ENCODE measurements around the gene ATP2C2.

ATP2C2 gene

DNA sequence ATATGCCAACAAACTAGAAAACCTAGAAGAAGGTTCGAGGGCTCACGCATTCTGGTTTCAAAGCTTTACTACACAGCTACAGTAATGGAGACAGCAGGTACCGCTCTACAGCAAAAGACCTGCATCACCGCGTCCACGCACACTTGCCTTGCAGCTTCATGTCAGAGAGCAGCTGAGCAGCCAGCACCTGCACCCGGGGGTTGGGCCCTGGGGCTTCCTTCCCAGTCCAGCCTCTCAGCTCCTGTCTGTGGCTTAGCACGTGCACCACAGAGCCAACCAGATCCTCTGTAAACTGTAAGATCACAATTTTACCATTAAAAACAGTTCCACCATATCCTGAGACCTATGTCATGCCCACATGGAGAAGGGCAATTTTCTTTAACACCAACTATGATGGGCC, 120.8 kb downstream of the ATP2C2 start:
- TF ChIP-seq POLR2AphosphoS5 (IDR thresholded peaks at IDR 0.05; ENCODE audit: low read depth): no peak
- no peak for TF ChIP-seq SPI1 (IDR thresholded peaks at IDR 0.05; ENCODE audit: borderline replicate concordance, low read depth)
- TF ChIP-seq GABPA (IDR thresholded peaks at IDR 0.05; ENCODE audit: low read depth): no peak
- TF ChIP-seq, protein P1, sequence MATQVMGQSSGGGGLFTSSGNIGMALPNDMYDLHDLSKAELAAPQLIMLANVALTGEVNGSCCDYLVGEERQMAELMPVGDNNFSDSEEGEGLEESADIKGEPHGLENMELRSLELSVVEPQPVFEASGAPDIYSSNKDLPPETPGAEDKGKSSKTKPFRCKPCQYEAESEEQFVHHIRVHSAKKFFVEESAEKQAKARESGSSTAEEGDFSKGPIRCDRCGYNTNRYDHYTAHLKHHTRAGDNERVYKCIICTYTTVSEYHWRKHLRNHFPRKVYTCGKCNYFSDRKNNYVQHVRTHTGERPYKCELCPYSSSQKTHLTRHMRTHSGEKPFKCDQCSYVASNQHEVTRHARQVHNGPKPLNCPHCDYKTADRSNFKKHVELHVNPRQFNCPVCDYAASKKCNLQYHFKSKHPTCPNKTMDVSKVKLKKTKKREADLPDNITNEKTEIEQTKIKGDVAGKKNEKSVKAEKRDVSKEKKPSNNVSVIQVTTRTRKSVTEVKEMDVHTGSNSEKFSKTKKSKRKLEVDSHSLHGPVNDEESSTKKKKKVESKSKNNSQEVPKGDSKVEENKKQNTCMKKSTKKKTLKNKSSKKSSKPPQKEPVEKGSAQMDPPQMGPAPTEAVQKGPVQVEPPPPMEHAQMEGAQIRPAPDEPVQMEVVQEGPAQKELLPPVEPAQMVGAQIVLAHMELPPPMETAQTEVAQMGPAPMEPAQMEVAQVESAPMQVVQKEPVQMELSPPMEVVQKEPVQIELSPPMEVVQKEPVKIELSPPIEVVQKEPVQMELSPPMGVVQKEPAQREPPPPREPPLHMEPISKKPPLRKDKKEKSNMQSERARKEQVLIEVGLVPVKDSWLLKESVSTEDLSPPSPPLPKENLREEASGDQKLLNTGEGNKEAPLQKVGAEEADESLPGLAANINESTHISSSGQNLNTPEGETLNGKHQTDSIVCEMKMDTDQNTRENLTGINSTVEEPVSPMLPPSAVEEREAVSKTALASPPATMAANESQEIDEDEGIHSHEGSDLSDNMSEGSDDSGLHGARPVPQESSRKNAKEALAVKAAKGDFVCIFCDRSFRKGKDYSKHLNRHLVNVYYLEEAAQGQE (IDR thresholded peaks at IDR 0.05; ENCODE audit: insufficient replicate concordance, low read depth): no peak
- TF ChIP-seq, protein P2, sequence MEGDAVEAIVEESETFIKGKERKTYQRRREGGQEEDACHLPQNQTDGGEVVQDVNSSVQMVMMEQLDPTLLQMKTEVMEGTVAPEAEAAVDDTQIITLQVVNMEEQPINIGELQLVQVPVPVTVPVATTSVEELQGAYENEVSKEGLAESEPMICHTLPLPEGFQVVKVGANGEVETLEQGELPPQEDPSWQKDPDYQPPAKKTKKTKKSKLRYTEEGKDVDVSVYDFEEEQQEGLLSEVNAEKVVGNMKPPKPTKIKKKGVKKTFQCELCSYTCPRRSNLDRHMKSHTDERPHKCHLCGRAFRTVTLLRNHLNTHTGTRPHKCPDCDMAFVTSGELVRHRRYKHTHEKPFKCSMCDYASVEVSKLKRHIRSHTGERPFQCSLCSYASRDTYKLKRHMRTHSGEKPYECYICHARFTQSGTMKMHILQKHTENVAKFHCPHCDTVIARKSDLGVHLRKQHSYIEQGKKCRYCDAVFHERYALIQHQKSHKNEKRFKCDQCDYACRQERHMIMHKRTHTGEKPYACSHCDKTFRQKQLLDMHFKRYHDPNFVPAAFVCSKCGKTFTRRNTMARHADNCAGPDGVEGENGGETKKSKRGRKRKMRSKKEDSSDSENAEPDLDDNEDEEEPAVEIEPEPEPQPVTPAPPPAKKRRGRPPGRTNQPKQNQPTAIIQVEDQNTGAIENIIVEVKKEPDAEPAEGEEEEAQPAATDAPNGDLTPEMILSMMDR (IDR thresholded peaks at IDR 0.05; ENCODE audit: insufficient read depth, low read length): no peak
- Histone ChIP-seq H3K27ac (replicated peaks) (no peak overlapping the region), H3K4me3 (replicated peaks; ENCODE audit: insufficient read depth, low read length) (no peak overlapping the region), H3K27me3 (ENCODE audit: insufficient read depth, poor library complexity, severe bottlenecking) (peaks cover 3% of the 10 kb centered on the region)
- DNase-seq (ENCODE audit: low read depth in 1 of 2, low spot score in 1 of 2): peak in 1 of 2 experiments; percentile 1

DNA sequence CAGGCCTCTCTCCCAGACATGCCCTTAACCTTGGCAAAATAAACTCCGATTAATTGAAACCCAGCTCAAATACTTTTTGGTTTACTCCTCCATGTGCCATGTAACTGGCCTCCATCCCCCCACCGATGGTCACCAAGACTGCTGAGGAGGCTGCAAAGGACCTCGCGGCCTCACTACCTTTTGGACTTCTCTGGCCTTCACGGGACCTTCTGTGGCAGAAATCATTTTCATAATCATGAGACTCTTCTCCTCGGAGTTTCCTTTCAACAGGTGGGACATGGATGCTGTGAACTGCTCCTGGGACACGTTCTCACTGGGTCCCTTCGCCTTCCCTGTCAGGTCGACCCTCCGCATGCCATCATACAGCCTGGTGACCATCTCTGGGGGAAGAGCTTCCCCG, 127.2 kb downstream of the ATP2C2 start:
- DNase-seq (ENCODE audit: low read depth in 1 of 2, low spot score in 1 of 2): no peak
- no peak overlapping the region for H3K27ac ChIP-seq (replicated peaks)
- H3K4me3 ChIP-seq (replicated peaks; ENCODE audit: insufficient read depth, low read length): no peak overlapping the region
- H3K27me3 ChIP-seq (ENCODE audit: insufficient read depth, poor library complexity, severe bottlenecking): peaks cover 3% of the 10 kb centered on the region
- TF ChIP-seq POLR2AphosphoS5 (IDR thresholded peaks at IDR 0.05; ENCODE audit: low read depth): no peak
- no peak for TF ChIP-seq GABPA (IDR thresholded peaks at IDR 0.05; ENCODE audit: low read depth)
- TF ChIP-seq, protein P2 (IDR thresholded peaks at IDR 0.05; ENCODE audit: insufficient read depth, low read length): no peak
- TF ChIP-seq, protein P1 (IDR thresholded peaks at IDR 0.05; ENCODE audit: insufficient replicate concordance, low read depth): no peak

DNA sequence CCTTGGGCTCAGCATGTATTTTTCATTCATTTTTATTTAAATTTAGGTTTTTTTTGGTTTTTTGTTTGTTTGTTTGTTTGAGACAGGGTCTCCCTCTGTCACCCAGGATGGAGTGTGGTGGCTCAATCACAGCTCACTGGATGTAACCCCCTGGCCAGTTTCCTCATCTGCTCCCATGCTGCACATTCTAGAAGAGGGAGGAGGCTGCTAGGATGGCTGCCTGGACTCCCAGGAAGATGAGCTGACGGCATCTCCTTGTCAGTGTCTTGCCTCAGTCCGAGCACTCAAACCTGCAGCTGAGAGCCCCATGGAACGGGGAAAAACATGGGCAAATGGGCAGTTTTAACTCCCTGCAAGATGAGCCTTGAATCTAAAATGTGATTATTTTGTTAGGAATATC, 128.7 kb downstream of the ATP2C2 start:
- TF ChIP-seq, protein P2 (IDR thresholded peaks at IDR 0.05; ENCODE audit: insufficient read depth, low read length): no peak
- TF ChIP-seq POLR2AphosphoS5 (IDR thresholded peaks at IDR 0.05; ENCODE audit: low read depth): no peak
- TF ChIP-seq GABPA (IDR thresholded peaks at IDR 0.05; ENCODE audit: low read depth): no peak
- TF ChIP-seq SPI1 (IDR thresholded peaks at IDR 0.05; ENCODE audit: borderline replicate concordance, low read depth): no peak
- TF ChIP-seq, protein P1 (IDR thresholded peaks at IDR 0.05; ENCODE audit: insufficient replicate concordance, low read depth): no peak
- peaks cover 3% of the 10 kb centered on the region for H3K27me3 ChIP-seq (ENCODE audit: insufficient read depth, poor library complexity, severe bottlenecking)
- no peak for DNase-seq (ENCODE audit: low read depth in 1 of 2, low spot score in 1 of 2)
- H3K27ac ChIP-seq (replicated peaks): no peak overlapping the region
- H3K4me3 ChIP-seq (replicated peaks; ENCODE audit: insufficient read depth, low read length): no peak overlapping the region

Data from HL-60 (cell line).